HepG2 (cell line): ENCODE results near the gene METRN. TPM values are rescaled to one million over a fixed set of nuclear protein-coding genes. Genes with fewer than 3 reads are reported as not detected.

Source experiments
- HNRNPL ChIP-seq: fragments of 200-400 bp; formaldehyde crosslinking; IDR thresholded peaks from 2 replicates; pipeline ENCODE4 v1.6.1; 2017; ENCODE audit warnings: mild to moderate bottlenecking, low read depth, low read length
- HOXD1 ChIP-seq: sonication (generic); formaldehyde crosslinking; IDR thresholded peaks from 2 replicates; pipeline ENCODE4 v1.5.0; 2020; ENCODE audit warnings: missing genetic modification reagents
- MTA3 ChIP-seq: sonication (generic); formaldehyde crosslinking; IDR thresholded peaks from 2 replicates; pipeline ENCODE4 v1.4.0; 2020; ENCODE audit warnings: missing genetic modification reagents
- PAX8 ChIP-seq: sonication (generic); formaldehyde crosslinking; IDR thresholded peaks from 2 replicates; pipeline ENCODE4 v1.8.0; 2022; ENCODE audit warnings: mild to moderate bottlenecking, missing genetic modification reagents, borderline replicate concordance
- RAD21 ChIP-seq: fragments of 450-650 bp; formaldehyde crosslinking; IDR thresholded peaks from 2 replicates; pipeline ENCODE4 v1.5.0; 2020; ENCODE audit warnings: mild to moderate bottlenecking
- SOX6 ChIP-seq, 2 experiments: fragments of 450-650 bp in 1 of 2; sonication (generic) in 1 of 2; formaldehyde crosslinking in 1 of 2; IDR thresholded peaks; 2 replicates each; pipeline versions ENCODE4 v1.4.0 to v1.6.1; 2017 to 2020; ENCODE audit warnings: antibody characterized with exemption in 1 of 2, mild to moderate bottlenecking in 1 of 2, missing genetic modification reagents in 1 of 2
- TEAD3 ChIP-seq: optimal IDR thresholded peaks from 2 replicates; pipeline ENCODE3; 2016; ENCODE audit warnings: borderline replicate concordance
- ZFY ChIP-seq: sonication (generic); formaldehyde crosslinking; IDR thresholded peaks from 2 replicates; pipeline ENCODE4 v1.4.0; 2020; ENCODE audit warnings: missing genetic modification reagents
- ZNF235 ChIP-seq: sonication (generic); formaldehyde crosslinking; IDR thresholded peaks from 2 replicates; pipeline ENCODE4 v1.8.1; 2023; ENCODE audit warnings: mild to moderate bottlenecking, missing genetic modification reagents, borderline replicate concordance
- ZNF333 ChIP-seq: sonication (generic); formaldehyde crosslinking; IDR thresholded peaks from 2 replicates; pipeline ENCODE4 v1.4.0; 2020; ENCODE audit warnings: mild to moderate bottlenecking, missing genetic modification reagents, borderline replicate concordance
- polyA plus RNA-seq, 8 experiments: library from polyadenylated mRNA; depleted of rRNA in 3 of 8; stranded (reverse) in 7 of 8; unstranded in 1 of 8; fragments of >200 nt; fragmentation: Illumina TruSeq in 4 of 8; extraction: Trizol in 4 of 8; gene quantifications; 2 replicates each; pipeline versions ENCODE4 v1.2.1 to v1.2.3, GENCODE V29; 2011 to 2016; ENCODE audit warnings: low read depth in 4 of 8, missing spikeins in 1 of 8, mixed read lengths in 1 of 8; ENCODE audit not compliant: insufficient read depth in 1 of 8
- total RNA-seq, 5 experiments: library from RNA; depleted of rRNA; stranded (reverse); fragments of >200 nt; fragmentation: Illumina TruSeq; extraction: Trizol; gene quantifications; 2 replicates each; pipeline ENCODE4 v1.2.3, GENCODE V29; 2016; ENCODE audit warnings: low read depth in 1 of 5
- TF ChIP-seq, protein P1 (sequence below): sonication (generic); formaldehyde crosslinking; IDR thresholded peaks from 2 replicates; pipeline ENCODE4 v1.8.0; 2022; ENCODE audit warnings: mild to moderate bottlenecking, missing genetic modification reagents; ENCODE audit not compliant: insufficient replicate concordance
- TF ChIP-seq, protein P2 (sequence below): sonication (generic); formaldehyde crosslinking; IDR thresholded peaks from 2 replicates; pipeline ENCODE4 v1.4.0; 2020; ENCODE audit warnings: missing genetic modification reagents
- TF ChIP-seq, protein P3 (sequence below): sonication (generic); formaldehyde crosslinking; IDR thresholded peaks from 2 replicates; pipeline ENCODE4 v1.4.0; 2020; ENCODE audit warnings: missing genetic modification reagents, borderline replicate concordance
- TF ChIP-seq, protein P4 (sequence below): sonication (generic); formaldehyde crosslinking; IDR thresholded peaks from 2 replicates; pipeline ENCODE4 v1.5.0; 2020; ENCODE audit warnings: missing genetic modification reagents, mild to moderate bottlenecking, borderline replicate concordance
- TF ChIP-seq, protein P5 (sequence below): sonication (generic); formaldehyde crosslinking; IDR thresholded peaks from 2 replicates; pipeline ENCODE4 v1.5.0; 2020; ENCODE audit warnings: mild to moderate bottlenecking, low read depth, missing genetic modification reagents, borderline replicate concordance
- TF ChIP-seq, protein P6 (sequence below): sonication (generic); formaldehyde crosslinking; conservative IDR thresholded peaks from 2 replicates; pipeline ENCODE4 v1.8.0; 2022; ENCODE audit warnings: mild to moderate bottlenecking, moderate library complexity, missing genetic modification reagents

The METRN gene
- total and polyA plus RNA-seq, 2 of the 13 experiments (the other 11 are each of a cell fraction or from before 2014, with no cell fraction given) = 25.5 to 46.1 TPM

DNA sequence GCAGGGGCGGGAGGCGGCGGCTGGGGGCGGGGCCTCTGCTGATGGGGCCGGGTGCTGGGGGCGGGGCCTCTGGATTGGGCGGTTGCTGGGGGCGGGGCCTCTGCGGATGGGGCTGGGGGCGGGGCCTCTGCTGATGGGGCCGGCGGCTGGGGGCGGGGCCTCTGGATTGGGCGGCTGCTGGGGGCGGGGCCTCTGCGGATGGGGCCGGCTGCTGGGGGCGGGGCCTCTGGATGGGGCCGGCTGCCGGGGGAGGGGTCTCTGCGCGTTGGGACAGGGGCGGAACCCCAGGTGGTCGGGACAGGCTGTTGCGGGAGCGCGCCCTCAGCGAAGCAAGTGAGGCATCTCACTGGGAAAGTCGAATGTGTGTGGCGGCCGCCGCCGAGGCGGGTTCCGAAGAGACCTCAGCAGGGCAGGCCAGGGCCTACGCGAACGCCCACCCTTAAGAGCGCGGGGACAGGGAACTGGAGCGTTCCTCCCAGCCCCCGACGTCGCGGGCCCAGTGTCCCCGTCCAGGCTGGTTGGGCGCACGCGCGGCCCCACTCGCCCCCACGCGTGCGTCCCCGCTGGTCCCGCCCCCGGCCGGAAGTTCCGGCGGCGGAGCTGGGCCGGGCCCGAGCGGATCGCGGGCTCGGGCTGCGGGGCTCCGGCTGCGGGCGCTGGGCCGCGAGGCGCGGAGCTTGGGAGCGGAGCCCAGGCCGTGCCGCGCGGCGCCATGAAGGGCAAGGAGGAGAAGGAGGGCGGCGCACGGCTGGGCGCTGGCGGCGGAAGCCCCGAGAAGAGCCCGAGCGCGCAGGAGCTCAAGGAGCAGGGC, 34.9 kb upstream of the METRN start, which contains the start of gene STUB1 (continued):
- TF ChIP-seq, protein P1, sequence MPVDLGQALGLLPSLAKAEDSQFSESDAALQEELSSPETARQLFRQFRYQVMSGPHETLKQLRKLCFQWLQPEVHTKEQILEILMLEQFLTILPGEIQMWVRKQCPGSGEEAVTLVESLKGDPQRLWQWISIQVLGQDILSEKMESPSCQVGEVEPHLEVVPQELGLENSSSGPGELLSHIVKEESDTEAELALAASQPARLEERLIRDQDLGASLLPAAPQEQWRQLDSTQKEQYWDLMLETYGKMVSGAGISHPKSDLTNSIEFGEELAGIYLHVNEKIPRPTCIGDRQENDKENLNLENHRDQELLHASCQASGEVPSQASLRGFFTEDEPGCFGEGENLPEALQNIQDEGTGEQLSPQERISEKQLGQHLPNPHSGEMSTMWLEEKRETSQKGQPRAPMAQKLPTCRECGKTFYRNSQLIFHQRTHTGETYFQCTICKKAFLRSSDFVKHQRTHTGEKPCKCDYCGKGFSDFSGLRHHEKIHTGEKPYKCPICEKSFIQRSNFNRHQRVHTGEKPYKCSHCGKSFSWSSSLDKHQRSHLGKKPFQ (CRISPR knock-in tag) = no peak
- TF ChIP-seq HNRNPL (no peak), HOXD1 (no peak), MTA3 (CRISPR knock-in tag) (no peak), ZNF333 (CRISPR knock-in tag) (no peak), PAX8 (CRISPR knock-in tag) (no peak), ZNF235 (CRISPR knock-in tag) (no peak), TEAD3 (no peak), ZFY (peak; percentile 75), RAD21 (CRISPR knock-in tag) (peak; percentile 50; the same call in 1 of the 2 replicates), SOX6 (IDR thresholded peaks at IDR 0.05) (no peak), SOX6 (CRISPR knock-in tag; IDR thresholded peaks at IDR 0.05) (0 out of 2 replicates have a peak, but pooled peaks have one; percentile 23)
- TF ChIP-seq, protein P2, sequence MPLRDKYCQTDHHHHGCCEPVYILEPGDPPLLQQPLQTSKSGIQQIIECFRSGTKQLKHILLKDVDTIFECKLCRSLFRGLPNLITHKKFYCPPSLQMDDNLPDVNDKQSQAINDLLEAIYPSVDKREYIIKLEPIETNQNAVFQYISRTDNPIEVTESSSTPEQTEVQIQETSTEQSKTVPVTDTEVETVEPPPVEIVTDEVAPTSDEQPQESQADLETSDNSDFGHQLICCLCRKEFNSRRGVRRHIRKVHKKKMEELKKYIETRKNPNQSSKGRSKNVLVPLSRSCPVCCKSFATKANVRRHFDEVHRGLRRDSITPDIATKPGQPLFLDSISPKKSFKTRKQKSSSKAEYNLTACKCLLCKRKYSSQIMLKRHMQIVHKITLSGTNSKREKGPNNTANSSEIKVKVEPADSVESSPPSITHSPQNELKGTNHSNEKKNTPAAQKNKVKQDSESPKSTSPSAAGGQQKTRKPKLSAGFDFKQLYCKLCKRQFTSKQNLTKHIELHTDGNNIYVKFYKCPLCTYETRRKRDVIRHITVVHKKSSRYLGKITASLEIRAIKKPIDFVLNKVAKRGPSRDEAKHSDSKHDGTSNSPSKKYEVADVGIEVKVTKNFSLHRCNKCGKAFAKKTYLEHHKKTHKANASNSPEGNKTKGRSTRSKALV = no peak
- TF ChIP-seq, protein P3, sequence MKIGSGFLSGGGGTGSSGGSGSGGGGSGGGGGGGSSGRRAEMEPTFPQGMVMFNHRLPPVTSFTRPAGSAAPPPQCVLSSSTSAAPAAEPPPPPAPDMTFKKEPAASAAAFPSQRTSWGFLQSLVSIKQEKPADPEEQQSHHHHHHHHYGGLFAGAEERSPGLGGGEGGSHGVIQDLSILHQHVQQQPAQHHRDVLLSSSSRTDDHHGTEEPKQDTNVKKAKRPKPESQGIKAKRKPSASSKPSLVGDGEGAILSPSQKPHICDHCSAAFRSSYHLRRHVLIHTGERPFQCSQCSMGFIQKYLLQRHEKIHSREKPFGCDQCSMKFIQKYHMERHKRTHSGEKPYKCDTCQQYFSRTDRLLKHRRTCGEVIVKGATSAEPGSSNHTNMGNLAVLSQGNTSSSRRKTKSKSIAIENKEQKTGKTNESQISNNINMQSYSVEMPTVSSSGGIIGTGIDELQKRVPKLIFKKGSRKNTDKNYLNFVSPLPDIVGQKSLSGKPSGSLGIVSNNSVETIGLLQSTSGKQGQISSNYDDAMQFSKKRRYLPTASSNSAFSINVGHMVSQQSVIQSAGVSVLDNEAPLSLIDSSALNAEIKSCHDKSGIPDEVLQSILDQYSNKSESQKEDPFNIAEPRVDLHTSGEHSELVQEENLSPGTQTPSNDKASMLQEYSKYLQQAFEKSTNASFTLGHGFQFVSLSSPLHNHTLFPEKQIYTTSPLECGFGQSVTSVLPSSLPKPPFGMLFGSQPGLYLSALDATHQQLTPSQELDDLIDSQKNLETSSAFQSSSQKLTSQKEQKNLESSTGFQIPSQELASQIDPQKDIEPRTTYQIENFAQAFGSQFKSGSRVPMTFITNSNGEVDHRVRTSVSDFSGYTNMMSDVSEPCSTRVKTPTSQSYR = no peak
- TF ChIP-seq, protein P4, sequence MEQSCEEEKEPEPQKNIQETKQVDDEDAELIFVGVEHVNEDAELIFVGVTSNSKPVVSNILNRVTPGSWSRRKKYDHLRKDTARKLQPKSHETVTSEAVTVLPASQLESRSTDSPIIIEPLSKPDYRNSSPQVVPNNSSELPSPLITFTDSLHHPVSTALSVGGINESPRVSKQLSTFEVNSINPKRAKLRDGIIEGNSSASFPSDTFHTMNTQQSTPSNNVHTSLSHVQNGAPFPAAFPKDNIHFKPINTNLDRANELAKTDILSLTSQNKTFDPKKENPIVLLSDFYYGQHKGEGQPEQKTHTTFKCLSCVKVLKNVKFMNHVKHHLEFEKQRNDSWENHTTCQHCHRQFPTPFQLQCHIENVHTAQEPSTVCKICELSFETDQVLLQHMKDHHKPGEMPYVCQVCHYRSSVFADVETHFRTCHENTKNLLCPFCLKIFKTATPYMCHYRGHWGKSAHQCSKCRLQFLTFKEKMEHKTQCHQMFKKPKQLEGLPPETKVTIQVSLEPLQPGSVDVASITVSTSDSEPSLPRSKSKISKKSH (CRISPR knock-in tag) = no peak
- TF ChIP-seq, protein P5, sequence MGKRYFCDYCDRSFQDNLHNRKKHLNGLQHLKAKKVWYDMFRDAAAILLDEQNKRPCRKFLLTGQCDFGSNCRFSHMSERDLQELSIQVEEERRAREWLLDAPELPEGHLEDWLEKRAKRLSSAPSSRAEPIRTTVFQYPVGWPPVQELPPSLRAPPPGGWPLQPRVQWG (CRISPR knock-in tag) = no peak
- TF ChIP-seq, protein P6, sequence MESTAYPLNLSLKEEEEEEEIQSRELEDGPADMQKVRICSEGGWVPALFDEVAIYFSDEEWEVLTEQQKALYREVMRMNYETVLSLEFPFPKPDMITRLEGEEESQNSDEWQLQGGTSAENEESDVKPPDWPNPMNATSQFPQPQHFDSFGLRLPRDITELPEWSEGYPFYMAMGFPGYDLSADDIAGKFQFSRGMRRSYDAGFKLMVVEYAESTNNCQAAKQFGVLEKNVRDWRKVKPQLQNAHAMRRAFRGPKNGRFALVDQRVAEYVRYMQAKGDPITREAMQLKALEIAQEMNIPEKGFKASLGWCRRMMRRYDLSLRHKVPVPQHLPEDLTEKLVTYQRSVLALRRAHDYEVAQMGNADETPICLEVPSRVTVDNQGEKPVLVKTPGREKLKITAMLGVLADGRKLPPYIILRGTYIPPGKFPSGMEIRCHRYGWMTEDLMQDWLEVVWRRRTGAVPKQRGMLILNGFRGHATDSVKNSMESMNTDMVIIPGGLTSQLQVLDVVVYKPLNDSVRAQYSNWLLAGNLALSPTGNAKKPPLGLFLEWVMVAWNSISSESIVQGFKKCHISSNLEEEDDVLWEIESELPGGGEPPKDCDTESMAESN (CRISPR knock-in tag) = no peak
